Esophagus muscularis mucosa (tissue), 4 donors: ENCODE data around the gene ABCC1.

Experiments used
- EP300 ChIP-seq: sonication (generic); formaldehyde crosslinking; IDR thresholded peaks from one replicate; pipeline ENCODE4 v1.6.1; 2017; ENCODE audit warnings: antibody characterized with exemption
- POLR2A ChIP-seq: fragments of 450-650 bp; IDR thresholded peaks from one replicate; pipeline ENCODE4 v1.6.1; 2017; ENCODE audit warnings: antibody characterized with exemption, moderate library complexity, mild to moderate bottlenecking, low read depth
- POLR2AphosphoS5 ChIP-seq, 2 donors: sonication (generic); formaldehyde crosslinking; IDR thresholded peaks; one replicate each; pipeline ENCODE4 v1.6.1; 2017; ENCODE audit warnings: antibody characterized with exemption in 2 of 2
- TF ChIP-seq, protein P1 (sequence below), 3 experiments: fragments of 200-600 bp in 2 of 3; fragments of 450-650 bp in 1 of 3; sonication (generic) in 2 of 3; IDR thresholded peaks; one replicate each; pipeline ENCODE4 v1.5.1; 2017 to 2019; ENCODE audit warnings: antibody characterized with exemption in 3 of 3, mild to moderate bottlenecking in 2 of 3, moderate library complexity in 1 of 3

DNA sequence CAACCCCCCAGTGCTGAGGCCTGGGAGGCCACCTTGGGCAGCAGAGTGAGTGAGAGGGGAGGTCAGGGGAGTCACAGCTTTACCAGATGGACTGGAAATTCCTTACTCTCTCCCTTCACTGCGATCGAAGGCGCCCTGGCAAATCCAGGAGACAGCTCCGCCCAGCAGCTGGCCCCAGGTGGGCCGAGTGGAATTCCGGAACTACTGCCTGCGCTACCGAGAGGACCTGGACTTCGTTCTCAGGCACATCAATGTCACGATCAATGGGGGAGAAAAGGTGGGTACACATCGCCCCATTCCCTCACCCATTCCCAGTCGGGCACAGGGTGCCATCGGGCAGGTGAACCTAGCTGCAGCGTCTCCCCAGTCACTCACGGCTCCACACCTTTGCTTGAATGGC, 182.2 kb downstream of the ABCC1 start:
- TF ChIP-seq, protein P1, sequence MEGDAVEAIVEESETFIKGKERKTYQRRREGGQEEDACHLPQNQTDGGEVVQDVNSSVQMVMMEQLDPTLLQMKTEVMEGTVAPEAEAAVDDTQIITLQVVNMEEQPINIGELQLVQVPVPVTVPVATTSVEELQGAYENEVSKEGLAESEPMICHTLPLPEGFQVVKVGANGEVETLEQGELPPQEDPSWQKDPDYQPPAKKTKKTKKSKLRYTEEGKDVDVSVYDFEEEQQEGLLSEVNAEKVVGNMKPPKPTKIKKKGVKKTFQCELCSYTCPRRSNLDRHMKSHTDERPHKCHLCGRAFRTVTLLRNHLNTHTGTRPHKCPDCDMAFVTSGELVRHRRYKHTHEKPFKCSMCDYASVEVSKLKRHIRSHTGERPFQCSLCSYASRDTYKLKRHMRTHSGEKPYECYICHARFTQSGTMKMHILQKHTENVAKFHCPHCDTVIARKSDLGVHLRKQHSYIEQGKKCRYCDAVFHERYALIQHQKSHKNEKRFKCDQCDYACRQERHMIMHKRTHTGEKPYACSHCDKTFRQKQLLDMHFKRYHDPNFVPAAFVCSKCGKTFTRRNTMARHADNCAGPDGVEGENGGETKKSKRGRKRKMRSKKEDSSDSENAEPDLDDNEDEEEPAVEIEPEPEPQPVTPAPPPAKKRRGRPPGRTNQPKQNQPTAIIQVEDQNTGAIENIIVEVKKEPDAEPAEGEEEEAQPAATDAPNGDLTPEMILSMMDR (IDR thresholded peaks at IDR 0.05): no peak
- TF ChIP-seq POLR2AphosphoS5 (IDR thresholded peaks at IDR 0.05): no peak
- TF ChIP-seq POLR2A: no peak
- no peak for TF ChIP-seq EP300
